Vagina (tissue), 2 donors: ENCODE results near the gene NPPB. TPM values are rescaled to one million over a fixed set of nuclear protein-coding genes. Genes with fewer than 3 reads are reported as not detected.

Experiments
- DNase-seq, 2 donors: peaks; one replicate each; pipeline ENCODE4 v3.0.0-alpha.2; 2017; ENCODE audit errors: extremely low spot score in 2 of 2
- H3K27ac ChIP-seq: fragments of 200-600 bp; sonication (generic); one replicate; pipeline ENCODE4 v1.5.1; 2019
- H3K27me3 ChIP-seq: fragments of 200-600 bp; sonication (generic); one replicate; pipeline ENCODE4 v1.5.1; 2019
- H3K36me3 ChIP-seq, 2 donors: fragments of 200-600 bp; sonication (generic); one replicate each; pipeline ENCODE4 v1.5.1; 2017 to 2019
- H3K4me1 ChIP-seq: fragments of 200-600 bp; sonication (generic); one replicate; pipeline ENCODE4 v1.5.1; 2019
- H3K4me3 ChIP-seq, 2 donors: fragments of 200-600 bp; sonication (generic); 1 replicate in 1 of 2; 2 replicates in 1 of 2; pipeline ENCODE4 v1.5.1; 2016 to 2019
- H3K9me3 ChIP-seq: fragments of 200-600 bp; sonication (generic); one replicate; pipeline ENCODE4 v1.5.1; 2019
- POLR2A ChIP-seq, 2 donors: fragments of 450-650 bp; IDR thresholded peaks; one replicate each; pipeline ENCODE4 v1.6.1; 2017; ENCODE audit warnings: antibody characterized with exemption in 2 of 2, mild to moderate bottlenecking in 2 of 2, moderate library complexity in 2 of 2
- POLR2AphosphoS5 ChIP-seq, 2 donors: sonication (generic); formaldehyde crosslinking; IDR thresholded peaks; one replicate each; pipeline ENCODE4 v1.9.0; 2017; ENCODE audit warnings: antibody characterized with exemption in 2 of 2, mild to moderate bottlenecking in 2 of 2, low read depth in 1 of 2; ENCODE audit not compliant: insufficient read depth in 1 of 2
- intact Hi-C: fragments of 100-400 bp; cut with DNase I; formaldehyde crosslinking; loops from one replicate; pipeline ENCODE4 v1.15.1; 2023
- total RNA-seq: library from RNA; depleted of rRNA; stranded (reverse); fragments of >200 nt; gene quantifications from one replicate; pipeline ENCODE4 v1.2.3, GENCODE V29; 2016
- TF ChIP-seq, protein P1 (sequence below), 3 experiments: fragments of 450-650 bp in 2 of 3; fragments of 200-600 bp in 1 of 3; sonication (generic) in 1 of 3; IDR thresholded peaks; one replicate each; pipeline ENCODE4 v1.5.1; 2017 to 2019; ENCODE audit warnings: antibody characterized with exemption in 3 of 3, mild to moderate bottlenecking in 2 of 3, moderate library complexity in 2 of 3

NPPB gene
- total RNA-seq, 1 donor from 2014 or later, result not detected

DNA sequence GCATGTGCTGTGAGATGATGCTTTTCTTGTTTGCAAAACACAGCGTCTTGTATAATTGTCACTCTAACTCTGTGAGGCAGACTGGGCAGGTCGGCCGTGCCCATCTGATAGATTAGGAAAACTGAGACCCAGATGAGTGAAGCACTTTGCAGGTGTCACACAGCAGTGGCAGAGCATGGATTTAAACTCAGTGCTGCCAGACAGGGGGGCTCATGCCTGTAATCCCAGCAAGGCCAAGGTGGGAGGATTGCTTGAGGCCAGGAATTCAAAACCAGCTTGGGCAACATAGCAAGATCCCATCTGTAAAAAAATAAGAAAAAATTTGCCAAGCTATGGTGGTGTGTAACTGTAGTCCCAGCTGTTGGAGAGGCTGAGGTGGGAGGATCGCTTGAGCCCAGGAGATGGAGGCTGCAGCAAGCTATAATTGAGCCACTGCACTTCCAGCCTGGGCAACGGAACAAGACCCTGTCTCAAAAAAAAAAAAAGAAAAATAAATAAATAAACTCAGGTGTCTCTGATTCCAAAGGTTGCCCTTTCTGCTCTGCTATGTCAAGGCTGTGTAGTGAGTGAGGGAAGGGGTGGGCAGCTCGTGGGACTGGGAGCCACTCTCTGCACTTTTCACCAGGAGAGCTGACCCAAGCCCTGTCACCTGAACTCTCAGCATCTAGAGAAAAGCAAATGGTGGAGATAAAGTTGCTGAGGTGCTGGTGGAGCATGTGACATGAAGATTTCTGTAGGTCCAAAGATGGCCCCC, 32.9 kb upstream of the NPPB start:
- intact Hi-C loops, result loop anchor here (5.0 kb wide), 1 partner anchor 49 kb away; no protein-coding TSS in a partner anchor
- TF ChIP-seq POLR2AphosphoS5 (IDR thresholded peaks at IDR 0.05; ENCODE audit: insufficient read depth in 1 of 2, low read depth in 1 of 2), result no peak
- no peak for TF ChIP-seq POLR2A (IDR thresholded peaks at IDR 0.05)
- TF ChIP-seq, protein P1, sequence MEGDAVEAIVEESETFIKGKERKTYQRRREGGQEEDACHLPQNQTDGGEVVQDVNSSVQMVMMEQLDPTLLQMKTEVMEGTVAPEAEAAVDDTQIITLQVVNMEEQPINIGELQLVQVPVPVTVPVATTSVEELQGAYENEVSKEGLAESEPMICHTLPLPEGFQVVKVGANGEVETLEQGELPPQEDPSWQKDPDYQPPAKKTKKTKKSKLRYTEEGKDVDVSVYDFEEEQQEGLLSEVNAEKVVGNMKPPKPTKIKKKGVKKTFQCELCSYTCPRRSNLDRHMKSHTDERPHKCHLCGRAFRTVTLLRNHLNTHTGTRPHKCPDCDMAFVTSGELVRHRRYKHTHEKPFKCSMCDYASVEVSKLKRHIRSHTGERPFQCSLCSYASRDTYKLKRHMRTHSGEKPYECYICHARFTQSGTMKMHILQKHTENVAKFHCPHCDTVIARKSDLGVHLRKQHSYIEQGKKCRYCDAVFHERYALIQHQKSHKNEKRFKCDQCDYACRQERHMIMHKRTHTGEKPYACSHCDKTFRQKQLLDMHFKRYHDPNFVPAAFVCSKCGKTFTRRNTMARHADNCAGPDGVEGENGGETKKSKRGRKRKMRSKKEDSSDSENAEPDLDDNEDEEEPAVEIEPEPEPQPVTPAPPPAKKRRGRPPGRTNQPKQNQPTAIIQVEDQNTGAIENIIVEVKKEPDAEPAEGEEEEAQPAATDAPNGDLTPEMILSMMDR (IDR thresholded peaks at IDR 0.05), result no peak
- Histone ChIP-seq H3K4me3 (no peak overlapping the region), H3K27ac (no peak overlapping the region), H3K27me3 (no peaks in the 10 kb centered on the region), H3K4me1 (no peaks in the 10 kb centered on the region), H3K9me3 (no peaks in the 10 kb centered on the region), H3K36me3 (no peaks in the 10 kb centered on the region)
- no peak for DNase-seq

DNA sequence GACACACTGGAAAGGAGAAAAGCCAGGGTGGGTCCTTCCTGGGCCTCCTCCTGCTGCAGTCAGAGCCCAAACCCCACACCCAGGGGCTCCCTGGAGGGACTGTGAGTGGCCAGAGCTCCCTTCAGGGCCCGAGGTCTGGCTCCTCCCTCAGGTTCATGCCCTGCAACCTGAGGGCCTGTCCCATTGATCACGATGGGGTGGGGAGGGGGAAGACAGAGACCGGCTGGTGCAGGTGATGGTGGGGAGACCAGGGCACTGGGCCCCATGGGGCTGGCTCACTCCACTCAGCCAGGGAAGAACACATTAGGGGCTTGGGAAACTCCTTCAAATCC, 30.1 kb upstream of the NPPB start:
- H3K27me3 ChIP-seq, result no peaks in the 10 kb centered on the region
- intact Hi-C loops, result no loop called here
- no peak for DNase-seq
- no peaks in the 10 kb centered on the region for H3K36me3 ChIP-seq
- no peaks in the 10 kb centered on the region for H3K9me3 ChIP-seq
- H3K4me1 ChIP-seq, result no peaks in the 10 kb centered on the region
- no peak overlapping the region for H3K27ac ChIP-seq
- H3K4me3 ChIP-seq, result no peak overlapping the region
- TF ChIP-seq POLR2AphosphoS5 (IDR thresholded peaks at IDR 0.05; ENCODE audit: insufficient read depth in 1 of 2, low read depth in 1 of 2) (no peak), POLR2A (IDR thresholded peaks at IDR 0.05) (no peak)
- TF ChIP-seq, protein P1 (IDR thresholded peaks at IDR 0.05), result no peak

DNA sequence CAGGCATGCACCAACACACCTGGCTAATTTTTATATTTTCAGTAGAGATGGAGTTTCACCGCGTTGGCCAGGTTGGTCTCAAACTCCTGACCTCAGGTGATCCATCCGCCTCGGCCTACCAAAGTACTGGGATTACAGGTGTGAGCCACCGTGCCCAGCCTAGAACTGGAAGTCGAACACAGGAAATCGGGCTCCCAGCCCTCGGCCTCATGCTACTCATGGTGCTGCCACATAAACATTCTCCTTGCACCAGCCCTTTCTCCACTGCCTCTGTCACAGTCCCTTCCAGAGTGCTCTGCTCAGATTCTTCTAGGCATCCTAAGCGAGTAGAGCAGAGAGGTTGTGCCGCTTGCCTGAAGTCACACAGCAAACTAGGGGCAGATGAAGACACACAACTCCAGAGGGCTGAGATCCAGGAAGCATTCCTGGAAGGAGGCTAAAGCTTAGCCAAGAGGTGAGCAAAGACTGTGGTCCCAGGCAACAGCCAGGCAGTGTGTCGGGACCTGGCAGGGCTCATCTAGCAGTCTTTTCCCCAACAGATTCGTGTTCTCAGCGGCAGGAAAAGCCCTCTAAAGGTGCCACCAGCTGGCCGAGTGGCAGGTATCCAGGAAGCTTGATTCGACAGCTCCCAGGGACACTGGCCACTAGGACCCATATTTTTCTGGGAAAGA, 29.6 kb upstream of the NPPB start:
- H3K36me3 ChIP-seq, result no peaks in the 10 kb centered on the region
- H3K4me1 ChIP-seq, result no peaks in the 10 kb centered on the region
- DNase-seq, result no peak
- no peak overlapping the region for H3K27ac ChIP-seq
- TF ChIP-seq POLR2AphosphoS5 (IDR thresholded peaks at IDR 0.05; ENCODE audit: insufficient read depth in 1 of 2, low read depth in 1 of 2), result no peak
- no peak for TF ChIP-seq POLR2A (IDR thresholded peaks at IDR 0.05)
- TF ChIP-seq, protein P1 (IDR thresholded peaks at IDR 0.05), result no peak
- H3K4me3 ChIP-seq, result no peak overlapping the region
- intact Hi-C loops, result no loop called here
- H3K9me3 ChIP-seq, result no peaks in the 10 kb centered on the region
- no peaks in the 10 kb centered on the region for H3K27me3 ChIP-seq

DNA sequence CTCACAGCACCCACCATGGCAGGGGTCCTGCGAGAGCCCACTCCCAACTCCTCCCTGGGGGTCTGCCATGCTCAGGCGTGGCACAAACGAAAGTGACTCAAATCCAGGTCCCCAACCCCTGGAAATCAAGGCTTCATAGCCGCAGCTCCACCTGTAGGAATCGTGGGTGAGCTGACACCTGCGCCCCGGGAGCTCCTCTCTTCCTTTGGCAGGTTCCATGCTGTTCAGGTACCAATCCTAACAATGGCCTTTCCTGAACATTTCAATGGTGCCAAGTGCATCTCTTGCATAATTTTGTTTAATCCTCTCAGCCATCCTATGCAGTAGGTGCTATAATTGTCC, 28.9 kb upstream of the NPPB start:
- Histone ChIP-seq H3K4me1 (no peaks in the 10 kb centered on the region), H3K36me3 (no peaks in the 10 kb centered on the region), H3K9me3 (no peaks in the 10 kb centered on the region), H3K4me3 (no peak overlapping the region), H3K27ac (no peak overlapping the region), H3K27me3 (no peaks in the 10 kb centered on the region)
- DNase-seq, result no peak
- intact Hi-C loops, result no loop called here
- TF ChIP-seq, protein P1 (IDR thresholded peaks at IDR 0.05), result no peak

DNA sequence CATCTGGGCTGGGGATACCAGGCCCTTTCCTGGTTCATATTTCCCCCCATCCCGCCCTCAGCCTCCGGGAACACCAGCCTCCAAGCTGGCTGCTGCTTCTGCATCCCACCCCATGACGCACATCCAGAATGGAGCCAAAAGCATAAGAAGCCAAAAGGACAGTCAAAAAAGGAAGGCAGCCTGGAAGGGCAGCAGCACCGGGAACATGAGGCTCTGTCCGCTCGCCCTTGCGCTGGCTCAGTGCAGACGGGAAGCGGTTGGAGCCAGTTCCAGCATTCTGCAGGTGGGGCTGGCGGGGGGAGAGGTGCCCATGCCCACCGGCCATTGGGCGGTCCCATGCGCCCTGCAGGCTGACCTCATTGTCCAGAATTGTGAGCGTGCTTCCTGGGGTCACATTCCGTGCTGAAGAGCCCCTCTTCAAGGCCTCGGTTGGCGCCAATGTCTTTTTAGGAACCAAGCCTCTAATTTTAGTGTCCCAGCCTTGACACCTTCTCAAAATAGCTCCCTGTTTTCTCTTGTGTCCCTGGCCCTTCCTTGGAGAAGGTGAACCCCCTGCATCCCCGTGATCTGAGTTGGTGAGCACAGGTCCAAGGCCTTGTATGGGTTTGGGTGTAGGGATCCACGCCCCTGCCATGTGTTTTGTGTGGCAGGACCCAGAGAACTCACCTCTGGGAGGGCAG, 28.4 kb upstream of the NPPB start:
- H3K36me3 ChIP-seq, result no peaks in the 10 kb centered on the region
- no peaks in the 10 kb centered on the region for H3K9me3 ChIP-seq
- intact Hi-C loops, result no loop called here
- TF ChIP-seq, protein P1 (IDR thresholded peaks at IDR 0.05), result no peak
- TF ChIP-seq POLR2AphosphoS5 (IDR thresholded peaks at IDR 0.05; ENCODE audit: insufficient read depth in 1 of 2, low read depth in 1 of 2) (no peak), POLR2A (IDR thresholded peaks at IDR 0.05) (no peak)
- DNase-seq, result no peak
- H3K4me1 ChIP-seq, result no peaks in the 10 kb centered on the region
- H3K4me3 ChIP-seq, result no peak overlapping the region
- H3K27me3 ChIP-seq, result no peaks in the 10 kb centered on the region
- no peak overlapping the region for H3K27ac ChIP-seq
